ENCODE measurements around the gene DNAJB11.

Gene DNAJB11

DNA sequence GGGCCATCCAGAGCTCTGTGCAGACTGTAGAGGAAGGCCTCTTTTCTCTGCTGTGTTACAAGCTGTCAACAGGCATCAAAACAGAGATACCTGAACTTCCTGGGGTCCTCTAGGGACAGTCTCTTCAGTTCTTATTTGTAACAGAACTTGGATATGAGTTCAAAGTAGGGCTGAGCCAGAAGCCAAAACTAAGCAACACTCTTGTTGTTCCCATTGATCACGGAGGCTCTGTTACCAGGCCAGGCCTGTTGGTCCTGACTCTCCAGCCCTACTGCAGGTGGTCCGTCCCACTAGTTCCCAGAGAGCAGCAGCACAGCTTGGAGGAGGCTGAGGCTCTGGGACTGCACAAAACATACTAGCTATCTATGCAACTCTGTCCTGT, 29.3 kb downstream of the DNAJB11 start:
- Mint-ChIP-seq H3K27ac (no peak overlapping the region), H3K36me3 (ENCODE audit: low read depth) (no peaks in the 10 kb centered on the region), H3K4me3 (no peak overlapping the region), H3K9me3 (no peaks in the 10 kb centered on the region), H3K27me3 (ENCODE audit: low read depth, poor library complexity) (peaks cover 36% of the 10 kb centered on the region), H3K4me1 (peaks cover 23% of the 10 kb centered on the region)
- DNase-seq = no peak
- TF ChIP-seq, protein P1, sequence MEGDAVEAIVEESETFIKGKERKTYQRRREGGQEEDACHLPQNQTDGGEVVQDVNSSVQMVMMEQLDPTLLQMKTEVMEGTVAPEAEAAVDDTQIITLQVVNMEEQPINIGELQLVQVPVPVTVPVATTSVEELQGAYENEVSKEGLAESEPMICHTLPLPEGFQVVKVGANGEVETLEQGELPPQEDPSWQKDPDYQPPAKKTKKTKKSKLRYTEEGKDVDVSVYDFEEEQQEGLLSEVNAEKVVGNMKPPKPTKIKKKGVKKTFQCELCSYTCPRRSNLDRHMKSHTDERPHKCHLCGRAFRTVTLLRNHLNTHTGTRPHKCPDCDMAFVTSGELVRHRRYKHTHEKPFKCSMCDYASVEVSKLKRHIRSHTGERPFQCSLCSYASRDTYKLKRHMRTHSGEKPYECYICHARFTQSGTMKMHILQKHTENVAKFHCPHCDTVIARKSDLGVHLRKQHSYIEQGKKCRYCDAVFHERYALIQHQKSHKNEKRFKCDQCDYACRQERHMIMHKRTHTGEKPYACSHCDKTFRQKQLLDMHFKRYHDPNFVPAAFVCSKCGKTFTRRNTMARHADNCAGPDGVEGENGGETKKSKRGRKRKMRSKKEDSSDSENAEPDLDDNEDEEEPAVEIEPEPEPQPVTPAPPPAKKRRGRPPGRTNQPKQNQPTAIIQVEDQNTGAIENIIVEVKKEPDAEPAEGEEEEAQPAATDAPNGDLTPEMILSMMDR (IDR thresholded peaks at IDR 0.05) = no peak

DNA sequence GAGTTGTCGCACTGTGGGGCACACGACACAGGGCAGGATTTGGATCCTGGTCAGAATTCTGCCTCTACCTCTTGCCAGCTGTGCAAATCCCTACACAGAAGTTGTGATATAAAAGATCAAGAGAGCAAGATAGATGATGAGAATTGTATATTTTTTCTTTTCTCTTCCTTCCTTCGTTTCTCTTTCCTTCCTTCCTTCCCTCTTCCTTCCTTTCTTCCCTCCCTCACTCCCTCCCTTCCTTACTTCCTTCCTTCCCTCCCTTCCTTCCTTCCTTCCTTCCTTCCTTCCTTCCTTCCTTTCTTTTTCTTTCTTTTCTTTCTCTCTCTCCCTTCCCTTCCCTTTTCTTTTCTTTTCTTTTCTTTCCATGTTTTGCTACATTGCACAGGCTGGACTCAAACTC, 30.4 kb downstream of the DNAJB11 start:
- H3K36me3 Mint-ChIP-seq (ENCODE audit: low read depth) = no peaks in the 10 kb centered on the region
- H3K27me3 Mint-ChIP-seq (ENCODE audit: low read depth, poor library complexity) = peaks cover 37% of the 10 kb centered on the region
- TF ChIP-seq, protein P1 (IDR thresholded peaks at IDR 0.05) = no peak
- no peak for DNase-seq
- H3K9me3 Mint-ChIP-seq = no peaks in the 10 kb centered on the region
- peaks cover 20% of the 10 kb centered on the region for H3K4me1 Mint-ChIP-seq
- no peak overlapping the region for H3K4me3 Mint-ChIP-seq
- no peak overlapping the region for H3K27ac Mint-ChIP-seq

DNA sequence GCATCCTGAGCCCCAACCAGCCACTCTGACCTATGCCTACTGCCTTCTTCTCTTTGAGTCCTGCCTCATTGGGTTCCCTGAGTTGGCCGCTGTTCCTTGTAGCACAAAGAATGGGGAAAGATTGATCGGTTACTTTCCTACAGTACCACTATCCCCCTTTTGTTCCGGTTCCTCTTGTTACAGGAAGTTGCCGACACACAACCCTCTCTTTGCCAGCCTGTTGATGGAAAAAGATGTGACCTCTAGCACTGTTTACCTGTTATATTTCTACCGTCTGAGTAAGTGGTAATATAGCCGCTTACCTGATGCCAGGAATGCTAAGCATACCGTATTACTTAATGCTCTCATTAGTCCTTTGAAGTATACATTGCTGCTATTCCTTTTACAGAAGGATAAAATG, 32.6 kb downstream of the DNAJB11 start:
- TF ChIP-seq, protein P1 (IDR thresholded peaks at IDR 0.05) = no peak
- peak overlapping the region; percentile 27 for H3K27ac Mint-ChIP-seq
- no peak overlapping the region for H3K4me3 Mint-ChIP-seq

DNA sequence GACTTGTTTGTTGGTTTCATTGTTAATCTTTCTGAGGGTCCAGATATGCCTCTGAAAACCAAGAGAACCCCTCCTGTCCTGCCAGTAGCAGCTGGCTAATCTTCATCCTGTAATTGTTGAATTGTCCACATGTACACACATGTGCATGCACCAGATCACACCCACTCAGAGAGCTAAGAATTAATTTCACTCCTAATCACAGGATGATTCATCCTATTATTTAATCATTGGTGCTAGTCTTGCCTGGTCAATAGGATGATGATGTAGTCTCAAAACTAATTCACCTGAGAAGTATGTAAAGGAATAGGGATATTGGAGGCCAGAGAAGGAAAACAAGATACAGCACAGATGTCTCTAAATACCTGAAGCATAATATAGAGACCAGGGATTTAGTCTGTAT, 34.6 kb downstream of the DNAJB11 start:
- Mint-ChIP-seq H3K4me1 (no peaks in the 10 kb centered on the region), H3K36me3 (ENCODE audit: low read depth) (no peaks in the 10 kb centered on the region), H3K27ac (no peak overlapping the region), H3K4me3 (no peak overlapping the region), H3K27me3 (ENCODE audit: low read depth, poor library complexity) (peaks cover 27% of the 10 kb centered on the region), H3K9me3 (no peaks in the 10 kb centered on the region)
- DNase-seq = no peak
- TF ChIP-seq, protein P1 (IDR thresholded peaks at IDR 0.05) = no peak

More for the DNA sequence above, 32.6 kb downstream of the DNAJB11 start:
- Mint-ChIP-seq H3K9me3 (no peaks in the 10 kb centered on the region), H3K4me1 (peaks cover 13% of the 10 kb centered on the region), H3K36me3 (ENCODE audit: low read depth) (no peaks in the 10 kb centered on the region), H3K27me3 (ENCODE audit: low read depth, poor library complexity) (peaks cover 34% of the 10 kb centered on the region)
- DNase-seq = no peak

DNA sequence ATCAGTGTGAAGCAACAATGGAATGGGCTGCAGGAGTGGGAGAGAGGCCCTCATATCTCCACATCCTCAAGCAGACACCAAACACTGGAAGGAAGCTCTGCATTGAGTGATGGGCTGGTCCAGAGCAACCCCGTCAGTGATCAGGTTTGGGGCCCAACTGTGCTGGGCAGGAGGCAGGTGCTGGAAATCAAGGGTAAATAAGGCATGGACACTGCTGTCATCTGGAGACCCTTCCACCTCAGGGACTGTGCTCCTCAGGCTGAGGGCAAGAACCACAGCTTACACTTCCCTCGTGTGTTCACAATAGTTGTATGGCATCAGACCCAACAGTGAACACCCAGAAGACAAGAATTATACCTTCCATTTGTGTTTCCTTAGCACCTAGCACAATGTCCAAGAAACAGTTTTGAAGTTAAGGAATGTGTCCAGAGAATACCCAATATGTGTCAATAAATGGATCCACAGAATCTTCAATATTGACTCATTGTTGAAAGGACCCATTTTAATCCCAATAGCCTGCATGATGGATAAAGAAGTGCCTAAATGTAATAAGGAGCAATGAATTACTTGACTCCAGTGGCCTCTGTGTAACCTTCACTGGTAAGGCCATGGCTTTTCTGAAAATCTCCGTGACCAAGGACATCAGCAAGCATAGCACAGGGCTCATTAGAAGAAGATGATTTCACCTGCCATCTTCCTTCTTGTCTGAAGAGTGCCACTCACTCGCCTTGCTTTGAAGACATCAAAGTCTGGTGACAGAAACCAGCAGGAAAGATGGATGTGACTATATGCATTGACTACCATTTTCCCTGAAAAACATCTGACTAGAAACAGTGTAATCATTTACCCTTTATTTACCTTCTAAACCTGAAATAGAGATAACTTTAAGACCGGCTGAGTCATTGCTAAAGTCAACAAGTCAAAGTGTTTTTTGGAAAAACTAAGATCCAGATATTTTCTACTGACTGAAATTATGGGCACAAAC, 35.3 kb downstream of the DNAJB11 start:
- no peaks in the 10 kb centered on the region for H3K36me3 Mint-ChIP-seq (ENCODE audit: low read depth)
- peaks cover 23% of the 10 kb centered on the region for H3K27me3 Mint-ChIP-seq (ENCODE audit: low read depth, poor library complexity)
- H3K9me3 Mint-ChIP-seq = no peaks in the 10 kb centered on the region
- no peak overlapping the region for H3K4me3 Mint-ChIP-seq
- DNase-seq = no peak
- TF ChIP-seq, protein P1 (IDR thresholded peaks at IDR 0.05) = no peak
- no peak overlapping the region for H3K27ac Mint-ChIP-seq
- no peaks in the 10 kb centered on the region for H3K4me1 Mint-ChIP-seq
